HepG2 (cell line): ENCODE results near the gene TXN2. TPM values are rescaled to one million over a fixed set of nuclear protein-coding genes. Genes with fewer than 3 reads are reported as not detected.

Experiments used
- BCL6 ChIP-seq: IDR thresholded peaks from 2 replicates; pipeline ENCODE4 v1.6.1; 2016; ENCODE audit warnings: missing genetic modification reagents, missing compliant biosample characterization
- BRCA1 ChIP-seq: sonication (generic); formaldehyde crosslinking; IDR thresholded peaks from 2 replicates; pipeline ENCODE4 v1.4.0; 2020; ENCODE audit warnings: missing genetic modification reagents
- EHMT2 ChIP-seq: fragments of 200-600 bp; sonication (generic); IDR thresholded peaks from 2 replicates; pipeline ENCODE4 v1.7.0; 2017; ENCODE audit warnings: antibody characterized with exemption, low read depth, low read length, borderline replicate concordance
- KLF12 ChIP-seq: sonication (generic); formaldehyde crosslinking; IDR thresholded peaks from 2 replicates; pipeline ENCODE4 v1.4.0; 2020; ENCODE audit warnings: missing genetic modification reagents, borderline replicate concordance
- MEIS1 ChIP-seq: sonication (generic); formaldehyde crosslinking; IDR thresholded peaks from 2 replicates; pipeline ENCODE4 v1.9.0; 2021; ENCODE audit warnings: mild to moderate bottlenecking, missing genetic modification reagents, moderate library complexity, borderline replicate concordance
- NKX3-1 ChIP-seq: sonication (generic); formaldehyde crosslinking; IDR thresholded peaks from 2 replicates; pipeline ENCODE4 v1.5.0; 2020; ENCODE audit warnings: missing genetic modification reagents
- SRSF1 ChIP-seq: fragments of 200-400 bp; formaldehyde crosslinking; optimal IDR thresholded peaks from 2 replicates; pipeline ENCODE3; 2017; ENCODE audit warnings: mild to moderate bottlenecking, low read depth, low read length, moderate library complexity
- STAG1 ChIP-seq: sonication (generic); formaldehyde crosslinking; IDR thresholded peaks from 2 replicates; pipeline ENCODE4 v1.4.0; 2020; ENCODE audit warnings: missing genetic modification reagents
- TOPORS ChIP-seq: sonication (generic); formaldehyde crosslinking; IDR thresholded peaks from 2 replicates; pipeline ENCODE4 v1.8.0; 2023; ENCODE audit warnings: mild to moderate bottlenecking, missing genetic modification reagents
- ZNF101 ChIP-seq: sonication (generic); formaldehyde crosslinking; IDR thresholded peaks from 2 replicates; pipeline ENCODE4 v1.4.0; 2020; ENCODE audit warnings: mild to moderate bottlenecking, low read depth, missing genetic modification reagents, borderline replicate concordance
- ZNF292 ChIP-seq: sonication (generic); formaldehyde crosslinking; IDR thresholded peaks from 2 replicates; pipeline ENCODE4 v1.8.1; 2022; ENCODE audit warnings: mild to moderate bottlenecking, low read depth, missing genetic modification reagents, borderline replicate concordance
- ZNF674 ChIP-seq: sonication (generic); formaldehyde crosslinking; IDR thresholded peaks from 2 replicates; pipeline ENCODE4 v1.5.0; 2020; ENCODE audit warnings: low read depth, mild to moderate bottlenecking, missing genetic modification reagents
- ZNF737 ChIP-seq: sonication (generic); formaldehyde crosslinking; IDR thresholded peaks from 2 replicates; pipeline ENCODE4 v1.5.0; 2020; ENCODE audit warnings: missing genetic modification reagents, mild to moderate bottlenecking, borderline replicate concordance
- ZNF768 ChIP-seq: sonication (generic); formaldehyde crosslinking; IDR thresholded peaks from 2 replicates; pipeline ENCODE4 v1.4.0; 2020; ENCODE audit warnings: missing genetic modification reagents
- ZNF775 ChIP-seq: sonication (generic); formaldehyde crosslinking; IDR thresholded peaks from 2 replicates; pipeline ENCODE4 v1.4.0; 2020; ENCODE audit warnings: missing genetic modification reagents, mild to moderate bottlenecking, moderate library complexity, borderline replicate concordance
- ZNF879 ChIP-seq: sonication (generic); formaldehyde crosslinking; IDR thresholded peaks from 2 replicates; pipeline ENCODE4 v1.8.1; 2023; ENCODE audit warnings: missing genetic modification reagents
- ZSCAN12 ChIP-seq: sonication (generic); formaldehyde crosslinking; IDR thresholded peaks from 2 replicates; pipeline ENCODE4 v1.9.0; 2021; ENCODE audit warnings: mild to moderate bottlenecking, missing genetic modification reagents
- polyA plus RNA-seq, 8 experiments: library from polyadenylated mRNA; depleted of rRNA in 3 of 8; stranded (reverse) in 7 of 8; unstranded in 1 of 8; fragments of >200 nt; fragmentation: Illumina TruSeq in 4 of 8; extraction: Trizol in 4 of 8; gene quantifications; 2 replicates each; pipeline versions ENCODE4 v1.2.1 to v1.2.3, GENCODE V29; 2011 to 2016; ENCODE audit warnings: low read depth in 4 of 8, missing spikeins in 1 of 8, mixed read lengths in 1 of 8; ENCODE audit not compliant: insufficient read depth in 1 of 8
- total RNA-seq, 5 experiments: library from RNA; depleted of rRNA; stranded (reverse); fragments of >200 nt; fragmentation: Illumina TruSeq; extraction: Trizol; gene quantifications; 2 replicates each; pipeline ENCODE4 v1.2.3, GENCODE V29; 2016; ENCODE audit warnings: low read depth in 1 of 5
- TF ChIP-seq, protein P1 (sequence below): sonication (generic); formaldehyde crosslinking; IDR thresholded peaks from 2 replicates; pipeline ENCODE4 v1.8.1; 2023; ENCODE audit warnings: missing genetic modification reagents, inconsistent platforms, borderline replicate concordance
- TF ChIP-seq, protein P2 (sequence below): IDR thresholded peaks from 2 replicates; pipeline ENCODE4 v1.6.1; 2016
- TF ChIP-seq, protein P3 (sequence below): sonication (generic); formaldehyde crosslinking; IDR thresholded peaks from 2 replicates; pipeline ENCODE4 v1.4.0; 2020; ENCODE audit warnings: missing genetic modification reagents
- TF ChIP-seq, protein P4 (sequence below): sonication (generic); formaldehyde crosslinking; IDR thresholded peaks from 2 replicates; pipeline ENCODE4 v1.4.0; 2020; ENCODE audit warnings: missing genetic modification reagents, borderline replicate concordance

TXN2 gene
- total and polyA plus RNA-seq, 2 of the 13 experiments (the other 11 are each of a cell fraction or from before 2014, with no cell fraction given) = 41.4 to 109 TPM

DNA sequence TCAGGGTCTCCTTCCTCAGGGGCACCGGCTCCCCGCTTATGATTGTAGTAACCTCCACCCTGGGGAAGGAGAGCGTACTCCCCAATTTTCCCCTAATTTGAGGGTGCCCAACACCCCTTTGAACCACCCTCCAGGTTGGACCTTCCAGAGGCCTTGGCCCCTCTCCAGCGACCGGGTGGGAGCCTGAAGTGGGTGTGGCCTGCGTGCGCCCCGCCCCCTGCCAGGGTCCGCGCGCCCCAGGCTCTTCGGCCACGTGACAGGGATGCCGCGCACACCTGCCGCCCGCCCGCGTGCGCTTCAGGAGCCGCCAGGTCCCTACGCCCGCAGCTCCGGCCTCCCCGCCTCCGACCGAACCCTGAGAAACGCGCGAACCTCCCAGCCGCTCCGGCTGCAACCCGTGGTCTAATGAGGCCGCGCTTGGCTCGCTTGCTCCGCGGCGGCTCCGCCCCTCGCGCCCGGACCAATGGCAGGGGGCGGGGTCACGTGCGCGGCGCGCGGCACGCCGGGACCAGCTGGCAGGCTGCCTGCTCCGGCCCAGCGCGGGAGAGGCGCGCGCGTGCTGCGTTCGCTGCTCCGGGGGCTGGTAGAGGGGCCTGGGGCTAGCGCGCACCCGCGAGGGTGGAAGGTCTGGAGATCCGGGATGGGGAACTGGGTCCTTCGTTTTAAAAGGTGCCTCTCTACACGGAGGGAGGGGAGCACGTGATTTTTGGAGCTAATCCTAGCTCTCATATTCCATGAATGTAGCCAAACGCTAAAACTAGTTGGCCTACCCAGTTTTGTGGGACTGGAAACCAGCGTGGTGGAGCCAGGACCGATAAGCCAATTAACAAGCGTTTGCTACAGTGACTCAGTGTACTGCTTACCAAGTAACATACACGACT is 25.4 kb upstream of the TXN2 start, which contains the start of gene FOXRED2 (continued):
- TF ChIP-seq, protein P1, sequence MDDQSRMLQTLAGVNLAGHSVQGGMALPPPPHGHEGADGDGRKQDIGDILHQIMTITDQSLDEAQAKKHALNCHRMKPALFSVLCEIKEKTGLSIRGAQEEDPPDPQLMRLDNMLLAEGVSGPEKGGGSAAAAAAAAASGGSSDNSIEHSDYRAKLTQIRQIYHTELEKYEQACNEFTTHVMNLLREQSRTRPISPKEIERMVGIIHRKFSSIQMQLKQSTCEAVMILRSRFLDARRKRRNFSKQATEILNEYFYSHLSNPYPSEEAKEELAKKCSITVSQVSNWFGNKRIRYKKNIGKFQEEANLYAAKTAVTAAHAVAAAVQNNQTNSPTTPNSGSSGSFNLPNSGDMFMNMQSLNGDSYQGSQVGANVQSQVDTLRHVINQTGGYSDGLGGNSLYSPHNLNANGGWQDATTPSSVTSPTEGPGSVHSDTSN (CRISPR knock-in tag) = no peak; the same call in 1 of the 2 replicates
- TF ChIP-seq ZNF879 (CRISPR knock-in tag) = peak; percentile 89
- peak; percentile 35 for TF ChIP-seq SRSF1
- peak; percentile 87; the same call in 1 of the 2 replicates for TF ChIP-seq BRCA1 (CRISPR knock-in tag)
- TF ChIP-seq TOPORS (CRISPR knock-in tag) = peak; percentile 98
- peak; percentile 92; the same call in 1 of the 2 replicates for TF ChIP-seq NKX3-1 (CRISPR knock-in tag)
- peak; percentile 25; the same call in 1 of the 2 replicates for TF ChIP-seq MEIS1 (CRISPR knock-in tag)
- no peak for TF ChIP-seq EHMT2
- TF ChIP-seq ZSCAN12 = peak; percentile 63; the same call in 1 of the 2 replicates
- TF ChIP-seq, protein P2, sequence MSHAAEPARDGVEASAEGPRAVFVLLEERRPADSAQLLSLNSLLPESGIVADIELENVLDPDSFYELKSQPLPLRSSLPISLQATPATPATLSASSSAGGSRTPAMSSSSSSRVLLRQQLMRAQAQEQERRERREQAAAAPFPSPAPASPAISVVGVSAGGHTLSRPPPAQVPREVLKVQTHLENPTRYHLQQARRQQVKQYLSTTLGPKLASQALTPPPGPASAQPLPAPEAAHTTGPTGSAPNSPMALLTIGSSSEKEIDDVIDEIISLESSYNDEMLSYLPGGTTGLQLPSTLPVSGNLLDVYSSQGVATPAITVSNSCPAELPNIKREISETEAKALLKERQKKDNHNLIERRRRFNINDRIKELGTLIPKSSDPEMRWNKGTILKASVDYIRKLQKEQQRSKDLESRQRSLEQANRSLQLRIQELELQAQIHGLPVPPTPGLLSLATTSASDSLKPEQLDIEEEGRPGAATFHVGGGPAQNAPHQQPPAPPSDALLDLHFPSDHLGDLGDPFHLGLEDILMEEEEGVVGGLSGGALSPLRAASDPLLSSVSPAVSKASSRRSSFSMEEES (CRISPR knock-in tag) = no peak; the same call in 1 of the 2 replicates
- no peak for TF ChIP-seq STAG1 (CRISPR knock-in tag)
- TF ChIP-seq, protein P3, sequence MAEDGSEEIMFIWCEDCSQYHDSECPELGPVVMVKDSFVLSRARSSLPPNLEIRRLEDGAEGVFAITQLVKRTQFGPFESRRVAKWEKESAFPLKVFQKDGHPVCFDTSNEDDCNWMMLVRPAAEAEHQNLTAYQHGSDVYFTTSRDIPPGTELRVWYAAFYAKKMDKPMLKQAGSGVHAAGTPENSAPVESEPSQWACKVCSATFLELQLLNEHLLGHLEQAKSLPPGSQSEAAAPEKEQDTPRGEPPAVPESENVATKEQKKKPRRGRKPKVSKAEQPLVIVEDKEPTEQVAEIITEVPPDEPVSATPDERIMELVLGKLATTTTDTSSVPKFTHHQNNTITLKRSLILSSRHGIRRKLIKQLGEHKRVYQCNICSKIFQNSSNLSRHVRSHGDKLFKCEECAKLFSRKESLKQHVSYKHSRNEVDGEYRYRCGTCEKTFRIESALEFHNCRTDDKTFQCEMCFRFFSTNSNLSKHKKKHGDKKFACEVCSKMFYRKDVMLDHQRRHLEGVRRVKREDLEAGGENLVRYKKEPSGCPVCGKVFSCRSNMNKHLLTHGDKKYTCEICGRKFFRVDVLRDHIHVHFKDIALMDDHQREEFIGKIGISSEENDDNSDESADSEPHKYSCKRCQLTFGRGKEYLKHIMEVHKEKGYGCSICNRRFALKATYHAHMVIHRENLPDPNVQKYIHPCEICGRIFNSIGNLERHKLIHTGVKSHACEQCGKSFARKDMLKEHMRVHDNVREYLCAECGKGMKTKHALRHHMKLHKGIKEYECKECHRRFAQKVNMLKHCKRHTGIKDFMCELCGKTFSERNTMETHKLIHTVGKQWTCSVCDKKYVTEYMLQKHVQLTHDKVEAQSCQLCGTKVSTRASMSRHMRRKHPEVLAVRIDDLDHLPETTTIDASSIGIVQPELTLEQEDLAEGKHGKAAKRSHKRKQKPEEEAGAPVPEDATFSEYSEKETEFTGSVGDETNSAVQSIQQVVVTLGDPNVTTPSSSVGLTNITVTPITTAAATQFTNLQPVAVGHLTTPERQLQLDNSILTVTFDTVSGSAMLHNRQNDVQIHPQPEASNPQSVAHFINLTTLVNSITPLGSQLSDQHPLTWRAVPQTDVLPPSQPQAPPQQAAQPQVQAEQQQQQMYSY = peak; percentile 38; the same call in 1 of the 2 replicates
- TF ChIP-seq ZNF292 (CRISPR knock-in tag) = no peak
- 0 out of 2 replicates have a peak, but pooled peaks have one; percentile 6 for TF ChIP-seq BCL6 (CRISPR knock-in tag)
- TF ChIP-seq, protein P4, sequence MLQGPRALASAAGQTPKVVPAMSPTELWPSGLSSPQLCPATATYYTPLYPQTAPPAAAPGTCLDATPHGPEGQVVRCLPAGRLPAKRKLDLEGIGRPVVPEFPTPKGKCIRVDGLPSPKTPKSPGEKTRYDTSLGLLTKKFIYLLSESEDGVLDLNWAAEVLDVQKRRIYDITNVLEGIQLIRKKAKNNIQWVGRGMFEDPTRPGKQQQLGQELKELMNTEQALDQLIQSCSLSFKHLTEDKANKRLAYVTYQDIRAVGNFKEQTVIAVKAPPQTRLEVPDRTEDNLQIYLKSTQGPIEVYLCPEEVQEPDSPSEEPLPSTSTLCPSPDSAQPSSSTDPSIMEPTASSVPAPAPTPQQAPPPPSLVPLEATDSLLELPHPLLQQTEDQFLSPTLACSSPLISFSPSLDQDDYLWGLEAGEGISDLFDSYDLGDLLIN (CRISPR knock-in tag) = no peak
- TF ChIP-seq ZNF101 (CRISPR knock-in tag) = no peak; the same call in 1 of the 2 replicates
- TF ChIP-seq ZNF768 (CRISPR knock-in tag) = peak; percentile 76
- TF ChIP-seq ZNF737 (CRISPR knock-in tag) = no peak
- TF ChIP-seq KLF12 = peak; percentile 91
- TF ChIP-seq ZNF674 = no peak; the same call in 1 of the 2 replicates
- TF ChIP-seq ZNF775 (CRISPR knock-in tag) = no peak
